Activated T-helper 1 cell treated with anti-CD3 and anti-CD28 coated beads, Interleukin-12 subunit alpha, Interleukin-12 subunit beta, Interleukin-2, Interleukin-4 antibody, amounts not matched to agents 30 ng/mL and 10 ng/mL and 1 ng/mL, durations not matched to agents 14 hours and 24 hours and 36 hours (primary cell): Measurements from ENCODE around the gene NFE2L1. TPM values are rescaled to one million over a fixed set of nuclear protein-coding genes. Genes with fewer than 3 reads are reported as not detected.
A peak's percentile ranks its signal among the peaks of the same experiment; 100 is the strongest.

Experiments
- DNase-seq: peaks from one replicate; pipeline ENCODE4 v3.0.0; 2021; ENCODE audit warnings: low spot score
- H3K27ac Mint-ChIP-seq: one replicate; pipeline ENCODE4 v1.8.0; 2021; ENCODE audit warnings: mild to moderate bottlenecking, mixed read lengths
- H3K27me3 Mint-ChIP-seq: one replicate; pipeline ENCODE4 v1.8.0; 2022; ENCODE audit warnings: mild to moderate bottlenecking, moderate library complexity, mixed read lengths; ENCODE audit not compliant: insufficient read depth
- H3K36me3 Mint-ChIP-seq: one replicate; pipeline ENCODE4 v1.8.0; 2021; ENCODE audit warnings: low read depth, mixed read lengths
- H3K4me1 Mint-ChIP-seq: one replicate; pipeline ENCODE4 v1.8.0; 2021; ENCODE audit warnings: low read depth, mixed read lengths
- H3K4me3 Mint-ChIP-seq: one replicate; pipeline ENCODE4 v1.8.0; 2021; ENCODE audit warnings: mild to moderate bottlenecking, moderate library complexity, mixed read lengths
- H3K9me3 Mint-ChIP-seq: one replicate; pipeline ENCODE4 v1.8.0; 2021; ENCODE audit warnings: mixed read lengths
- intact Hi-C: fragments of 100-400 bp; cut with micrococcal nuclease; formaldehyde crosslinking; loops from one replicate; pipeline ENCODE4 v1.15.1; 2024
- total RNA-seq: library from RNA; stranded (reverse); gene quantifications from 2 replicates; pipeline ENCODE4 v1.2.3, GENCODE V29; 2022

The NFE2L1 gene
- total RNA-seq, 1 donor from 2014 or later = 92.0 TPM

DNA sequence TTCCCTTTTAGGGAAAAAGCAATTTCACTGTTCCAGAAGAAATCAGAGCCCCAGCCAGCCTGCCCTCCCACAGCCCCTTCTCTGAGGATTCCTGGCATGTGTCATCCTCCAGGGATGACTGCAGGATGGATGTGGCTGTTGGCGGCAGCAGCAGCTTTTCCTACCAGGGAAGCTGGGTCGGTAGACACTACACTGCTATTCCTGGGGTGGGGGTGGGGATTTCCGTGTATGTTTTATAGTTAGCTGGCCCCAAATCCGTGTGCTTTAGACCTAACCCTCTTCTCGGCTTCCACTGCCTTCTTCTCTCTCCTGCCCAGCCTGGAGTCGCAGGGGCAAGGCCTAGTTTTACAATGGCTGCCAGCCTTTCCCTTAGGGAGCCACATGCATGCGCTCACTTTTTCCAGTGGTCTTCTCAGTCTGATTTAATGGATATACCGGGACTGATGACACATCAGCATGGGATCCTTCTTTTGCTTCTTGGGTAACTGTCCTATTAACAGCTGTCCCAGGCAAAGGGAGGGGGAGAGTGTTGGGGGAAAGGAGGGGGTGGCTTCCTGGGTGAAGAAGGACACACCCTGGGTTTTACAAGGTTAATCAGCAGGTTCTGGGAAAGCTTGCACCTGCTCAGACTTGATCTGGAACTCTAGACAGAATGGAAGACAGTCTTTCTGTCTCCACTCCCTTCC lies 2.7 kb upstream of the NFE2L1 start:
- peaks cover 4% of the 10 kb centered on the region for H3K27me3 Mint-ChIP-seq
- peak overlapping the region; percentile 34 for H3K4me3 Mint-ChIP-seq
- intact Hi-C loops = no loop called here
- no peak overlapping the region for H3K27ac Mint-ChIP-seq
- DNase-seq = no peak
- peaks cover 15% of the 10 kb centered on the region for H3K36me3 Mint-ChIP-seq
- peaks cover 45% of the 10 kb centered on the region for H3K4me1 Mint-ChIP-seq
- H3K9me3 Mint-ChIP-seq = no peaks in the 10 kb centered on the region

DNA sequence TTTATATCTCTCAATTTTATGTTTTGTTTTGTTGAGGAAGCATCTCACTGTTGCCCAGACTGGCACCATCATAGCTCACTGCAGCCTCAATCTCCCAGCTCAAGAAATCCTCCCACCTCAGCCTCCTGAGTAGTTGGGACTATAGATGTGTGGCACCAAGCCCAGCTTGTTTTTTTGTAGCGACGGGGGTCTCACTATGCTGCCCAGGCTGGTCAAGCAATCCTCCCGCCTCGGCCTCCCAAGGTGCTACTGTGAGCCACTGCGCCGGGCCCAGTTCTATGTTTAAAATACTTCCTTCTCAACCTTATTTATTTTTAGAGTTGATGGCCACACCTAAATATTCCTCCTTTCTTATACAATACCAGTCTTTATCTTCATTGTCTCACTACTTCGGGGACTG lies 1.9 kb upstream of the NFE2L1 start:
- peak overlapping the region; percentile 99 for H3K4me3 Mint-ChIP-seq
- peaks cover 4% of the 10 kb centered on the region for H3K27me3 Mint-ChIP-seq
- H3K27ac Mint-ChIP-seq = no peak overlapping the region
- H3K9me3 Mint-ChIP-seq = no peaks in the 10 kb centered on the region
- no peak for DNase-seq
- intact Hi-C loops = no loop called here
- peaks cover 54% of the 10 kb centered on the region for H3K4me1 Mint-ChIP-seq
- H3K36me3 Mint-ChIP-seq = peaks cover 21% of the 10 kb centered on the region

DNA sequence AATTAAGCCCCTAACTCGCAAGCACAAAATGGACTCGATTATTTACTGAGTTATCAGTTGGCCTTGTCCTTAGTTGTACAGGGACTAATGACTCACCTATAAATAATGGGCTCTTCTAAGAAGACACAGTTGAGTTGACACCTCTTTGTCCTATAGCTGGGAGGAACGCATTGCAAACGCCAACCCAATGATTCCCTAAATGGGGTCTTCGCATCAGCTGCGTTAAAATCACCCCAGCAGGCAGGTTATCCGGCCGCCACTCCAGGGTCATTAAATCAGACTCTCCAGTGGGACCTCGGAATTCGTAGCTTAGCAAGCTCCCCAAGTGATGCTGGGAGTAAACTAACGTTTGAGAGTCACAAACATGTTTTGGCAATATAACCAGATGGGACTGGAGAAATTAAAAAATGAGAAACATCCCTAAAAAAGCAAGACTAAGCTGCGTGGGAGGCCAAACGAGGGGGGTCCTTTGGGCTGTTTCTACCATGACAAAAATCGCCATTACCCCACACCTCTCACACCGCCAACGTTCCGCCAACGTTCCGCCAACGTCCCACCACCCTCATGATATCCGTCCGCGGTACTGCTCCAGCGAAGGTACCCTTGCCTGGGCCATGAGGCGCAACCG lies 932 bp upstream of the NFE2L1 start:
- no peak for DNase-seq
- H3K27ac Mint-ChIP-seq = peak overlapping the region; percentile 100
- H3K4me1 Mint-ChIP-seq = peaks cover 63% of the 10 kb centered on the region
- peaks cover 28% of the 10 kb centered on the region for H3K36me3 Mint-ChIP-seq
- H3K9me3 Mint-ChIP-seq = no peaks in the 10 kb centered on the region
- peaks cover 1% of the 10 kb centered on the region for H3K27me3 Mint-ChIP-seq
- H3K4me3 Mint-ChIP-seq = peak overlapping the region; percentile 99
- intact Hi-C loops = no loop called here

DNA sequence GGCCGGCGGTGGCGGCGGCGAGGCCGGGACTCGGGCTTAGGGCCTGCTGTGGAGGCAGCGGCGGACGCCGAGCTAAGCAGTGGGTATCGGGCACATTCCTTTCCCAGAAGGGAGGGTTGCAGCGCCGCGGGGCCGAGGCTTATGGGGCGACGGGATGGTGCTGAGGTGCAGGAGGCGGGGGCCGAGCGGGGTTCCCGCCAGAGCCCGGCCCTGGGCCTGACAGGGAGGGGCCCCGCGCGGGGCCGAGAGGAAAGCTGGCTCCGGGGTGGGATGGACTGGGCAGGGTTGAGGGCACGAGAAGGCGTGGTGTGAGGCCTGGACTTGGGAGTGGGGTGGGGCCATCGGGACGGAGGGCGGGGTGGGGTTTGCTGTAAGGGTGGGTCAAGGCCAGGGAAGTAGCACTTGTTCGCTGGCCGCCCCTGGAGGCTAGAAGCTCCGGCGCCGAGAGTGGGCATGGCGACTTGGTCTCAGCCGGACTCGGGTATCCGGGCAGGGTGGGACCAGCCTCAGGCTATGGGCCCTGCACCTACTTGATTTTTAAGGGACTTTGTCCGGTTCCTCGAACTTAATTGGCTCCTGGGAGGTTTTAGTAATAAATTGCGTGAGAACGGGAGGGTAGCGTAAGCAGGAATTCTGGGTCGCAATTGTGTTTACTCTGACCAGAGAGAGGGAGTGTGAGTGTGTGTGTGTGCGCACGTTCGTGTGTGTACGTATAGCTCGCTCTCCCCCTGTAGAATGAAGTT lies 396 bp downstream of the NFE2L1 start:
- Mint-ChIP-seq H3K36me3 (peaks cover 36% of the 10 kb centered on the region), H3K27ac (peak overlapping the region; percentile 100), H3K9me3 (no peaks in the 10 kb centered on the region), H3K27me3 (peaks cover 1% of the 10 kb centered on the region), H3K4me1 (peaks cover 73% of the 10 kb centered on the region), H3K4me3 (peak overlapping the region; percentile 99)
- intact Hi-C loops = loop anchor here (1.0 kb wide), 9 partner anchors 8 to 399 kb away; partner anchors contain the start of genes CBX1, KPNB1, PNPO and SNX11
- no peak for DNase-seq

DNA sequence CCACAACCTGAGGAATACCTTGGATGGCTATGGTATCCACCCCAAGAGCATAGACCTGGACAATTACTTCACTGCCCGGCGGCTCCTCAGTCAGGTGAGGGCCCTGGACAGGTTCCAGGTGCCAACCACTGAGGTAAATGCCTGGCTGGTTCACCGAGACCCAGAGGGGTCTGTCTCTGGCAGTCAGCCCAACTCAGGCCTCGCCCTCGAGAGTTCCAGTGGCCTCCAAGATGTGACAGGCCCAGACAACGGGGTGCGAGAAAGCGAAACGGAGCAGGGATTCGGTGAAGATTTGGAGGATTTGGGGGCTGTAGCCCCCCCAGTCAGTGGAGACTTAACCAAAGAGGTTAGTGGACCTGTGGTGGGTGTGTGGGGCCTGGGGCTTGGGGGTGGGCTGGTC lies 3.1 kb downstream of the NFE2L1 start:
- H3K9me3 Mint-ChIP-seq = no peaks in the 10 kb centered on the region
- DNase-seq = no peak
- peaks cover 81% of the 10 kb centered on the region for H3K4me1 Mint-ChIP-seq
- peaks cover 43% of the 10 kb centered on the region for H3K36me3 Mint-ChIP-seq
- no peaks in the 10 kb centered on the region for H3K27me3 Mint-ChIP-seq
- peak overlapping the region; percentile 68 for H3K27ac Mint-ChIP-seq
- intact Hi-C loops = no loop called here
- H3K4me3 Mint-ChIP-seq = peak overlapping the region; percentile 99

DNA sequence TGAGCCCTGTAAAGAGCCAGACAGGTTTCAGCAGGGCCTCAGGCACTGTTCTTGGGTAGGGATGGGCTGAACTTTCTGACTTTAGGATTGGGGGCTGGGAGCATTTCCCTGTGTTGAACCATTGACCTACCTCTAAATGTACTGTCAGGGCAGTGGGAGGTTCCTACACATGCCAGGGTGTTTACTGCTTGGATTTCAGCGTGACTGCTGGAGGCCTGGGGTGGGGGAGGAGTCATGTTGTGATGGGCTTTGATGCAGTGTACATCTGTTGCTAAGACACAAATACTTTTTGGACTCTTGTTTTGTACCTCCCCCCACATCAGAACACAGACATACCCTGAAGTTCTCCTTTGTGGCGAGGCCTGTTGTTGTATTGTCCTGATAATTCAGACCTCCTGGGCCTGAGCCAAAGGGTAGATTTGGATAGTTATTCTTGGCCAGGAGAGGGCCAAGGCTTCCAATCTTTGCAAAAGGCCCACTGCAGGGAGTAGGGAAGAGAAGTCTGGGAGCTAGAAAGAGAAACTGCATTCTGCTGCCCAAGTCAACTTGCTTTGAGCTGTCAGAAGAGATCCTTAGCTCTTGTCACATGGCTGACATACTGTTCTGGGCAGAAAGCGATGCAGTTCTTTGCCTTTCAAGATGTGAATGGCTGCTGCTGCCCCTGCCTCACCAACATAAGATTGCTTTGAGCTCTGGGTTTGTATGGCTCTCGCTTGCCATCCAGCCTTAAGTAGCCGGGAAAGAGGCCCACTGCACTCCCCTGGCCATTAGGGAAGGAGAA lies 3.7 kb downstream of the NFE2L1 start:
- Mint-ChIP-seq H3K4me3 (peak overlapping the region; percentile 44), H3K36me3 (peaks cover 47% of the 10 kb centered on the region), H3K4me1 (peaks cover 80% of the 10 kb centered on the region), H3K27me3 (no peaks in the 10 kb centered on the region), H3K9me3 (no peaks in the 10 kb centered on the region), H3K27ac (peak overlapping the region; percentile 68)
- DNase-seq = no peak
- intact Hi-C loops = no loop called here

DNA sequence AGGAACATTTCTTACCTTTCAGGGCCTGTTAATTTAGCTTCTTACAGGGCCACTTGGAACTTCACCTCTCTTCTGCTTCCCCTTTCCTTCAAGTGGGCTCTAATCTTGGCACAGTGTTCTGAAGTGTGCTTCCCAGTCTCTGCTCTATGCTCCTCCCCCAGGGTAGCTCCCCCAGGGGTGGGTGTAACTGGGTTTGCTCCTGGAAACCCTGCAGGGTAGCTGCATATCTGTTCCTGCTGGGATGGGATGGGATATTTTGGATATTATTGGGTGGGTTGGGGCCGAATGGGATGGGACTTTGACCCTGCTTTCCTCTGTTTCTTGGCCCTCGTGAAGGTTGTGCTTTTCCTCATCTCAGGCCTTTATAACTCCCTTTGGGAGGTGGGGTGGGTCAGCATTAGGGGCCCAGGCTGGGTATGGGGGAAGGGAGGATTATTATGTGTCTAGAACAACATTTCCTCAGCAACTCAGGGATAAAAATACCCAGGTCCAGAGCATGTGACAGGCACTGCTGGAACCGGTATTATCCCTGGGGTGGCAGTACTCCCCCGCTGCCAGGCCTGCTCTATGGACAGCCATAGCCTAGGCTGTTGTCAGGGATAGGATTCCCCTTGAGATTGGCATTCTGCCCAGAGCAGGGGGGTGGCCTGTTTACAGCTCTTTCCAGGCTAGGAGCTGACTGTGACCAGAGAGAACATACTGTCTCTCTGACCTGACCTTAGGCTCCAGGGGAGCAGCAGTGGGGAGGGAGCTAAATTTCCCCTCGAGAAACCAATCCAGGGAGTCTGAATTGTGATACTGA lies 5.0 kb downstream of the NFE2L1 start:
- H3K36me3 Mint-ChIP-seq = peaks cover 52% of the 10 kb centered on the region
- DNase-seq = no peak
- peak overlapping the region; percentile 62 for H3K27ac Mint-ChIP-seq
- no peaks in the 10 kb centered on the region for H3K27me3 Mint-ChIP-seq
- H3K4me3 Mint-ChIP-seq = peak overlapping the region; percentile 40
- intact Hi-C loops = no loop called here
- no peaks in the 10 kb centered on the region for H3K9me3 Mint-ChIP-seq
- peaks cover 75% of the 10 kb centered on the region for H3K4me1 Mint-ChIP-seq

DNA sequence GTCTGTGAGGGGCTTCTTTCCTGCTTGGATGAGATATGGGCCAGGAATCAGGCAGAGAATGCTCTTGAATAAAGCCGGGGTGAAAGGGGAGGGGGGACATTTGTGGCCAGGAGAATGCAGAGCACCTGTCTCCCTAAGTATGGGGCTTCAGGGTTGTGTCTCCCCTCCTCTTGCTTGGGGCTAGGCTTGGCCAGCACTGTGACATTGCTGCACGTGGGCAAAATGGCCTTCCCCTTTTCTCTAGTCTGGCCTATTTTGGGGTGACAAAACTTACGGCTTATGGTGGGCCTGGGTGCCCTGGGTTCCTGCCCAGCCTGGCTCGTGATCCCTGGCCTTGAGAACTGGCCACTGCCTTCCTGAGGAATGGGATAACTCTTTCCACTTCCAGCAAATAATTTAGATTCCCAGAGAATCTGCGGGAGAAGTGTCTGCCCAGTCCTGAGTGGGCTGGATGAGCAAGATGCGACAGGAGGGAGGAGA lies 5.6 kb downstream of the NFE2L1 start:
- H3K27me3 Mint-ChIP-seq = no peaks in the 10 kb centered on the region
- no peaks in the 10 kb centered on the region for H3K9me3 Mint-ChIP-seq
- peak overlapping the region; percentile 53 for H3K27ac Mint-ChIP-seq
- peak overlapping the region; percentile 40 for H3K4me3 Mint-ChIP-seq
- no peak for DNase-seq
- H3K36me3 Mint-ChIP-seq = peaks cover 57% of the 10 kb centered on the region
- intact Hi-C loops = no loop called here
- H3K4me1 Mint-ChIP-seq = peaks cover 75% of the 10 kb centered on the region

DNA sequence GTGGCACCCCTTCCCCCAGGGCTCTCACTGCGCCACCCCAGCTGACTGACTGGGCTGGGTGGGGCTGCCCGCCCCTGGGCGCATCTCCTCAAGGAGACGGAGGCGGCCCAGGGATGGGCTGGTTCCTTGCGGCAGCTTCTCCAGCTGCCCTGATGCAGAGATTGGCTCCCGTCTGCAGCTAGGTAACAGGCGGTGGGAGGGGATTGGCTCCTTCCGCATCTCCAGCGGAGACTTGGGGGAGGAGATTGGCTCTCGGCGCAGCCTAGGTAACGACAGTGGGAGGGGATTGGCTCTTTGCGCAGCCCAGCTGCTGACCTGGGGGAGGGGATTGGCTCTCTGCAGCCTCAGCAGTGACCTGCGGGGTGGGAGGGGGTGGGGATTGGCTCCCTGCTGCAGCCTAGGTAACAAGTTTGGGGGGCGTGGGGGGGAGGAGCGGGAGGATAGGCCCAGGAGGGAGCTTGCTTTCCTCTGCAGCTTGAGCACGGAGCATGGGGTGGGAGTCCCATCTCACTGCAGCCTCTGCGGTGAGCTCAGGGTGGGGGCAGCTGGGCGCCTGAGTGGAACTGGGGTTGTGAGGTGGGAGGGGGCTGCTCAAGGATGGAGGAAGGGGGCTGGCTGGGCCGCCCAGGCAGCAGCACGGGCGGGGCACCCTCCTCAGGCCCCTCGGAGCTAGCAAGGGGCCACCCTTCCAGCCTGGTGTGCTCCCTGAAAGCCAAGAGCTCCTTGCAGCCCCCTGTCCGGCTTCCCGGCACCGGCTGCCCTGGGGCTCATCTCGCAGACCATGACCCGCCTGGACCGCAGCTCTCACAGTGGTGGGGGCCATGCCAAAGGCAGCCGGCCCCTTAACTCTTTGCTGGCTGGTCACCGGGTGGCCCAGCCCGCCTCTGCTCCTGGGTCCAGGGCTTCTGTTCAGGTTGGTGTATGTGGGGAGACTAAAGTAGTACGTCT lies 6.4 kb downstream of the NFE2L1 start:
- no peaks in the 10 kb centered on the region for H3K9me3 Mint-ChIP-seq
- peak overlapping the region; percentile 63 for H3K4me3 Mint-ChIP-seq
- no peaks in the 10 kb centered on the region for H3K27me3 Mint-ChIP-seq
- no peak for DNase-seq
- peaks cover 62% of the 10 kb centered on the region for H3K36me3 Mint-ChIP-seq
- peak overlapping the region; percentile 92 for H3K27ac Mint-ChIP-seq
- intact Hi-C loops = no loop called here
- H3K4me1 Mint-ChIP-seq = peaks cover 74% of the 10 kb centered on the region

DNA sequence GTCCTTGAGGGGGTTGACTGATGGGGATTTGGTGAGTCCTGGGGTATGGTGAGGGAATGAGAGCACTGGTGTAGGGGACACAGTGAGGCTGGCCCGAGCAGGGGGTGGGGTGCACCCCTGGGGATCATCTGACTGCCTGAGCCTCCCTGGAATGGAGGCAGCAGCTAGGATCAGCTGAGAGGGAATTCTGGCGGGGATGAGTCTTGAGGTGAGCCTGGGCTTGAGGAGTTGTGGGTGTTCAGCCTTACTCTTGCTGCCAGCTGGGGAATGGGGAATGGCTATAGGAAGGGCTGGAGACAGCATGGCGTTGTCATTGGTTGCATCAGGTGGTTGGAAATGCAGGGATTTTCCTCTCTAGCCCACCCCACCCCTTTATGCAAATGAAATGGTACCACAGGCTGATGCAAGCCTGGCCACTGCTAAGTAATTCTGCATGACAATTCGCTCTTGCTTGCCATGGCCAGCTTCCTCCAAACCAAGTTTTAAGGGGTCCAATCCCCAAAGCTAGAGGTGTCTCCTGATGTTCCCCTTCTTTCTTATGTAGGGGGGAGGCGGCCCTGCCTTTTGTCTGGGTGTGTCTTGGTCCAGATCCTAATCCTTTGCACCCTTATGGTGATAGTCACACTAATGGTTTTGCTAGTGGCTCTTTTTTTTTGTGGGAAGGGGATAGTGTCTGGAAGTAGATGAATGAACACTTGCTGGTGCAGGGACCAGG lies 7.5 kb downstream of the NFE2L1 start:
- DNase-seq = no peak
- H3K27me3 Mint-ChIP-seq = no peaks in the 10 kb centered on the region
- H3K4me3 Mint-ChIP-seq = peak overlapping the region; percentile 63
- no peaks in the 10 kb centered on the region for H3K9me3 Mint-ChIP-seq
- H3K36me3 Mint-ChIP-seq = peaks cover 60% of the 10 kb centered on the region
- H3K27ac Mint-ChIP-seq = peak overlapping the region; percentile 92
- peaks cover 66% of the 10 kb centered on the region for H3K4me1 Mint-ChIP-seq
- intact Hi-C loops = loop anchor here (1.0 kb wide), 1 partner anchor 7 kb away; the partner anchor contains the start of gene NFE2L1
